Heart right ventricle (tissue), 16 donors: ENCODE data around the gene ATG16L1. TPM values are rescaled to one million over a fixed set of nuclear protein-coding genes. Genes with fewer than 3 reads are reported as not detected.

Experiments
- ATAC-seq, 8 donors: fragments of 200-7000 bp; cut with Tn5 transposase; one replicate each; pipeline ENCODE4 v1.9.1; 2020; ENCODE audit warnings: mild to moderate bottlenecking in 8 of 8, moderate library complexity in 8 of 8, moderate number of reproducible peaks in 1 of 8
- DNase-seq, 2 donors: peaks; one replicate each; pipeline ENCODE4 v3.0.0-alpha.2; 2020
- H3K27ac ChIP-seq, 10 donors: fragments of 200-600 bp; sonication (generic) in 2 of 10; one replicate each; pipeline versions ENCODE4 v1.5.0 to v1.8.0; 2020 to 2022; ENCODE audit warnings: mild to moderate bottlenecking in 3 of 10
- H3K27me3 ChIP-seq, 7 donors: fragments of 200-600 bp; one replicate each; pipeline ENCODE4 v1.8.0; 2021 to 2022; ENCODE audit warnings: mild to moderate bottlenecking in 2 of 7
- H3K36me3 ChIP-seq, 9 donors: fragments of 200-600 bp; sonication (generic) in 1 of 9; one replicate each; pipeline versions ENCODE4 v1.5.0 to v1.8.0; 2020 to 2022; ENCODE audit warnings: mild to moderate bottlenecking in 2 of 9
- H3K4me1 ChIP-seq, 9 donors: fragments of 200-600 bp; sonication (generic) in 1 of 9; one replicate each; pipeline versions ENCODE4 v1.5.0 to v1.8.0; 2020 to 2022; ENCODE audit warnings: mild to moderate bottlenecking in 4 of 9
- H3K4me3 ChIP-seq, 10 donors: fragments of 200-600 bp; sonication (generic) in 2 of 10; one replicate each; pipeline versions ENCODE4 v1.5.0 to v1.8.0; 2020 to 2022; ENCODE audit warnings: mild to moderate bottlenecking in 7 of 10, moderate library complexity in 2 of 10
- H3K9me3 ChIP-seq, 11 donors: fragments of 200-600 bp in 10 of 11; sonication (generic) in 2 of 11; one replicate each; pipeline versions ENCODE4 v1.5.0 to v1.8.0; 2013 to 2022; ENCODE audit warnings: mild to moderate bottlenecking in 2 of 11, control low read depth in 1 of 11, moderate library complexity in 1 of 11
- WGBS, 2 donors: extraction: QIAGEN DNeasy Blood & Tissue Kit; methylation state at CpG; one replicate each; pipeline ENCODE4 v1.1.7; 2013; ENCODE audit warnings: inconsistent platforms in 1 of 2; 5-methylcytosine and 5-hydroxymethylcytosine counted together
- intact Hi-C, 10 donors: fragments of 100-400 bp; cut with DNase I; formaldehyde crosslinking; loops; one replicate each; pipeline versions ENCODE4 v1.11.1 to v1.14.2; 2022
- polyA plus RNA-seq, 2 donors: library from polyadenylated mRNA; stranded (reverse); fragments of 200-250 nt; gene quantifications; one replicate each; pipeline ENCODE4 v1.2.3, GENCODE V29; 2013
- total RNA-seq, 10 donors: library from RNA; stranded (reverse); fragmentation: NEBNext Ultra II Directional in 3 of 10; extraction: Animal tissue kit (Norgen Biotek cat#: 25700) in 3 of 10; gene quantifications; one replicate each; pipeline versions ENCODE4 v1.2.1 to v1.2.4, GENCODE V29; 2021 to 2023
- TF ChIP-seq, protein P1 (sequence below), 9 donors: fragments of 200-600 bp; sonication (generic) in 2 of 9; IDR thresholded peaks; one replicate each; pipeline versions ENCODE4 v1.5.0 to v1.8.0; 2021 to 2022; ENCODE audit warnings: antibody characterized with exemption in 9 of 9, mild to moderate bottlenecking in 5 of 9, moderate library complexity in 1 of 9
- donor health status: Arrhythmogenic right ventricular cardiomyopathy.
- donor health status: ischemic (EF 13 %, LVEDD 7.1; RV severe dilation, severe dysfunction).
- donor health status: healthy with polysubstance abuse.
- donor health status: DM: no; HTN: yes; CAD: no.
- donor health status: DM: no; HTN: no; CAD: no.
- donor health status: ischemic (EF 25% LVEDD 6.9; RV normal size, moderate dysfunction).
- donor health status: ischemic (EF 25% LVEDD 5.7; RV mildly dilated, moderate dysfunction).
- donor health status: healthy.
- donor health status: DM: yes; HTN: yes; CAD: no.
- donor health status: Ischemic cardiomyopathy.
- donor health status: ischemic (EF 35%, LVEDD 5.7; RV mildly dilated, moderate dysfunction).
- donor health status: nonischemic (EF 11% LVEDD 7.7; RV severe dilation, severe dysfunction).
- donor health status: DM: yes; HTN: yes; CAD: no.
- donor health status: PGD.
- donor health status: ischemic (EF 29% LVEDD 5.4; RV normal size, mild dysfunction).
- donor health status: nonischemic (EF 23%, LVEDD 6.1; RV moderate dilation, normal function).

ATG16L1 gene
- total and polyA plus RNA-seq, 12 donors: 7.4 to 19.2 (median 15.5) TPM

GRCh38 chr2:233336541-233336940, 85.1 kb downstream of the ATG16L1 start:
- intact Hi-C loops: no loop called here
- 94% methylated on average over 5 of the region's 5 CpGs for WGBS, 2 donors
- no peak for ATAC-seq
- Histone ChIP-seq H3K4me1 (peaks cover 0 to 31% (median 0%) of the 10 kb centered on the region in 9 donors), H3K36me3 (no peaks in the 10 kb centered on the region), H3K9me3 (peaks cover 0 to 4% (median 0%) of the 10 kb centered on the region in 11 donors), H3K27ac (no peak overlapping the region), H3K4me3 (no peak overlapping the region), H3K27me3 (peaks cover 0 to 5% (median 0%) of the 10 kb centered on the region in 7 donors)
- DNase-seq: no peak
- TF ChIP-seq, protein P1, sequence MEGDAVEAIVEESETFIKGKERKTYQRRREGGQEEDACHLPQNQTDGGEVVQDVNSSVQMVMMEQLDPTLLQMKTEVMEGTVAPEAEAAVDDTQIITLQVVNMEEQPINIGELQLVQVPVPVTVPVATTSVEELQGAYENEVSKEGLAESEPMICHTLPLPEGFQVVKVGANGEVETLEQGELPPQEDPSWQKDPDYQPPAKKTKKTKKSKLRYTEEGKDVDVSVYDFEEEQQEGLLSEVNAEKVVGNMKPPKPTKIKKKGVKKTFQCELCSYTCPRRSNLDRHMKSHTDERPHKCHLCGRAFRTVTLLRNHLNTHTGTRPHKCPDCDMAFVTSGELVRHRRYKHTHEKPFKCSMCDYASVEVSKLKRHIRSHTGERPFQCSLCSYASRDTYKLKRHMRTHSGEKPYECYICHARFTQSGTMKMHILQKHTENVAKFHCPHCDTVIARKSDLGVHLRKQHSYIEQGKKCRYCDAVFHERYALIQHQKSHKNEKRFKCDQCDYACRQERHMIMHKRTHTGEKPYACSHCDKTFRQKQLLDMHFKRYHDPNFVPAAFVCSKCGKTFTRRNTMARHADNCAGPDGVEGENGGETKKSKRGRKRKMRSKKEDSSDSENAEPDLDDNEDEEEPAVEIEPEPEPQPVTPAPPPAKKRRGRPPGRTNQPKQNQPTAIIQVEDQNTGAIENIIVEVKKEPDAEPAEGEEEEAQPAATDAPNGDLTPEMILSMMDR (IDR thresholded peaks at IDR 0.05): no peak

DNA sequence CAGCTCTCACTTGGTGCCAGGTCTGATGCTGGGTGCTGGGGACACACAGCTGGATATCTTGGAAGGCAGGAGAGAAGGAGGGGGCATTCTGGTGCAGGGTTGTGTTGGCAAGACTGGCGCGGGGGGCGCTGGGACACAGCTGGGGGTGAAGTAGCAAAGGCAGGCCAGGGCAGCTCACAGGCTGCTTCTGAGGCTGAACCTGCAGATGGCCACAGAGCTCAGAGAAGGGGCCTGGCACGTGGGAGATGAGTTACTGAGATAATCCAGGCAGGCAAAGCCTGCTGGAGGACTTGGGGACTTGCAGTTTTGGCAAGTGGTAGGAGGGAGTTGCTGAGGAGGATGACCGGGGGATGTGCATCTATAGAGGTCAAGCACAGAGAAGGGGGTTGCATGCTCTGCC, 86.6 kb downstream of the ATG16L1 start:
- TF ChIP-seq, protein P1 (IDR thresholded peaks at IDR 0.05): no peak
- Histone ChIP-seq H3K9me3 (peaks cover 0 to 5% (median 0%) of the 10 kb centered on the region in 11 donors), H3K27me3 (peaks cover 0 to 5% (median 0%) of the 10 kb centered on the region in 7 donors), H3K27ac (no peak overlapping the region), H3K36me3 (no peaks in the 10 kb centered on the region), H3K4me3 (no peak overlapping the region), H3K4me1 (peaks cover 0 to 18% (median 0%) of the 10 kb centered on the region in 9 donors)
- intact Hi-C loops: no loop called here
- 62 to 73% methylated on average over 5 of the region's 5 CpGs for WGBS, 2 donors
- no peak for ATAC-seq
- DNase-seq: no peak

- intact Hi-C loops: no loop called here
- no peak for DNase-seq
- peaks cover 0 to 10% (median 0%) of the 10 kb centered on the region in 9 donors for H3K4me1 ChIP-seq
- 88 to 95% methylated on average over 3 of the region's 3 CpGs for WGBS, 2 donors
- peak overlapping the region in 1 of 10 donors; percentile 44 for H3K27ac ChIP-seq
- peaks cover 0 to 5% (median 0%) of the 10 kb centered on the region in 7 donors for H3K27me3 ChIP-seq
- no peaks in the 10 kb centered on the region for H3K36me3 ChIP-seq
- H3K9me3 ChIP-seq: peaks cover 0 to 5% (median 0%) of the 10 kb centered on the region in 11 donors
- TF ChIP-seq, protein P1 (IDR thresholded peaks at IDR 0.05): no peak
- H3K4me3 ChIP-seq: no peak overlapping the region
- no peak for ATAC-seq
Measured at GRCh38 chr2:233338812-233339368, 87.4 kb downstream of the ATG16L1 start.

- Histone ChIP-seq H3K4me3 (no peak overlapping the region), H3K36me3 (no peaks in the 10 kb centered on the region), H3K4me1 (peaks cover 0 to 8% (median 0%) of the 10 kb centered on the region in 9 donors), H3K27ac (peak overlapping the region in 1 of 10 donors; percentile 44), H3K27me3 (peaks cover 0 to 5% (median 0%) of the 10 kb centered on the region in 7 donors), H3K9me3 (peaks cover 0 to 5% (median 0%) of the 10 kb centered on the region in 11 donors)
- intact Hi-C loops: no loop called here
- ATAC-seq (no peak), DNase-seq (no peak)
- 48 to 58% methylated on average over 3 of the region's 3 CpGs for WGBS, 2 donors
- TF ChIP-seq, protein P1 (IDR thresholded peaks at IDR 0.05): no peak
Measured at GRCh38 chr2:233339427-233339826, 88.0 kb downstream of the ATG16L1 start.
